KOPT-K1 (cell line): Measurements from ENCODE around the gene HS3ST6.
"Not testable (repeated sequence)": the region's sequence is repeated elsewhere in the genome, so short reads cannot be mapped to it uniquely, and the experiment has no call there.

Experiments
- H3K27ac ChIP-seq: fragments of 200-600 bp; sonication (generic); 2 replicates; pipeline ENCODE4 v1.5.1; 2016; ENCODE audit warnings: antibody characterized with exemption, mild to moderate bottlenecking, low read depth, low read length; ENCODE audit not compliant: poor library complexity, severe bottlenecking
- H3K36me3 ChIP-seq: fragments of 200-600 bp; sonication (generic); 2 replicates; pipeline ENCODE4 v1.5.1; 2017; ENCODE audit warnings: antibody characterized with exemption, mild to moderate bottlenecking, low read length, moderate library complexity; ENCODE audit not compliant: insufficient read depth
- H3K9me3 ChIP-seq: fragments of 200-600 bp; sonication (generic); 2 replicates; pipeline ENCODE4 v1.5.1; 2017; ENCODE audit warnings: antibody characterized with exemption, low read length, mild to moderate bottlenecking; ENCODE audit not compliant: insufficient read depth, poor library complexity, severe bottlenecking

HS3ST6 gene

GRCh38 chr16:1918351-1919326, at the start of gene HS3ST6:
Gene HS3ST6, minus strand, starts transcription at chr16:1918415. Its CDS starts 92 bp downstream, at chr16:1918323.
- Histone ChIP-seq H3K9me3 (no peaks in the 10 kb centered on the region), H3K27ac (no peak within 1 kb of the TSS), H3K36me3 (no peaks in the 10 kb centered on the region)

GRCh38 chr16:1966460-1966859, 48.2 kb upstream of the HS3ST6 start, which contains the start of gene RNF151:
Gene RNF151, plus strand, starts transcription at chr16:1966856. Its CDS starts 26 bp downstream, at chr16:1966882.
- H3K27ac ChIP-seq: peak within 1 kb of the TSS; percentile 81
- no peaks in the 10 kb centered on the region for H3K9me3 ChIP-seq
- peaks cover 27% of the 10 kb centered on the region for H3K36me3 ChIP-seq

GRCh38 chr16:1965396-1966001, 47.3 kb upstream of the HS3ST6 start:
- H3K27ac ChIP-seq: peak overlapping the region; percentile 81
- peaks cover 35% of the 10 kb centered on the region for H3K36me3 ChIP-seq
- H3K9me3 ChIP-seq: no peaks in the 10 kb centered on the region

- Histone ChIP-seq H3K27ac (peak within 1 kb of the TSS; percentile 81), H3K9me3 (no peaks in the 10 kb centered on the region), H3K36me3 (peaks cover 35% of the 10 kb centered on the region)
Measured at GRCh38 chr16:1964506-1965395, 46.5 kb upstream of the HS3ST6 start, which contains the start of gene RPS2. Gene RPS2, minus strand, starts transcription at chr16:1964826. Its CDS starts 201 bp downstream, at chr16:1964625.

- Histone ChIP-seq H3K9me3 (no peaks in the 10 kb centered on the region), H3K36me3 (peaks cover 35% of the 10 kb centered on the region), H3K27ac (peak overlapping the region; percentile 81)
Measured at GRCh38 chr16:1963806-1964505, 45.7 kb upstream of the HS3ST6 start.

- H3K27ac ChIP-seq: not testable (repeated sequence)
Measured at GRCh38 chr16:1962161-1963153, 44.2 kb upstream of the HS3ST6 start.

GRCh38 chr16:1961651-1962067, 43.4 kb upstream of the HS3ST6 start:
- Histone ChIP-seq H3K9me3 (no peaks in the 10 kb centered on the region), H3K27ac (no peak overlapping the region), H3K36me3 (peaks cover 35% of the 10 kb centered on the region)

More at GRCh38 chr16:1962161-1963153, 44.2 kb upstream of the HS3ST6 start:
- not testable (repeated sequence) for H3K9me3 ChIP-seq
- peaks cover 35% of the 10 kb centered on the region for H3K36me3 ChIP-seq

GRCh38 chr16:1960665-1961630, 42.7 kb upstream of the HS3ST6 start:
- H3K27ac ChIP-seq: peak overlapping the region; percentile 88
- no peaks in the 10 kb centered on the region for H3K9me3 ChIP-seq
- H3K36me3 ChIP-seq: peaks cover 35% of the 10 kb centered on the region

- Histone ChIP-seq H3K36me3 (peaks cover 35% of the 10 kb centered on the region), H3K27ac (peak within 1 kb of the TSS; percentile 88), H3K9me3 (no peaks in the 10 kb centered on the region)
Measured at GRCh38 chr16:1959269-1960039, 41.2 kb upstream of the HS3ST6 start, which contains the start of gene NDUFB10. Gene NDUFB10, plus strand, starts transcription at chr16:1959538. Its CDS starts 87 bp downstream, at chr16:1959625.

- Histone ChIP-seq H3K36me3 (peaks cover 32% of the 10 kb centered on the region), H3K27ac (peak overlapping the region; percentile 88), H3K9me3 (no peaks in the 10 kb centered on the region)
Measured at GRCh38 chr16:1958715-1959268, 40.6 kb upstream of the HS3ST6 start.

GRCh38 chr16:1958143-1958491, 39.9 kb upstream of the HS3ST6 start:
- H3K36me3 ChIP-seq: peaks cover 25% of the 10 kb centered on the region
- not testable (repeated sequence) for H3K9me3 ChIP-seq, H3K27ac ChIP-seq
